IPS-NIHi11 (cell line): ENCODE measurements around the gene TMEM62.
"Not testable (repeated sequence)": the region's sequence is repeated elsewhere in the genome, so short reads cannot be mapped to it uniquely, and the experiment has no call there.

ENCODE experiments used
- DNase-seq: peaks from one replicate; pipeline ENCODE4 v3.0.0; 2012; ENCODE audit warnings: mixed read lengths, low spot score

The TMEM62 gene

DNA sequence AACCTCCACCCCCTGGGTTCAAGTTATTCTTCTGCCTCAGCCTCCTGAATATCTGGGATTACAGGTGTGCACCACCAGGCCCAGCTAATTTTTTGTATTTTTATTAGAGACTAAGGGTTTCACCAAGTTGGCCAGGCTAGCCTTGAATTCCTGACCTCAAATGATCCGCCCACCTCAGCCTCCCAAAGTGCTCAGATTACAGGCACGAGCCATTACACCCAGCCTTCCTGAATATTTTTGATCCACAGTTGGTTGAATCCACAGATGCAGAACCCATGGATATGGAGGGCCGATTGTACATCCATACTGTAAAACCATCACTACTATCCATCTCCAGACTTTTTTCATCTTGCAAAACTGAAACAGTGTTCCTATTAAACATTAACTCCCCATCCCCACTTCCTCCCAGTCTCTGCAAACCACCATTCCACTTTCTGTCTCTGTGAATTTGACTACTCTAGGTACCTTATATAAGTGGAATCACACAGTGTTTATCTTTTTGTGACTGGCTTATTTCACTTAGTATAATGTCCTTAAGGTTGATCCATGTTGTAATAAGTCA, 8.2 kb upstream of the TMEM62 start:
- DNase-seq: no peak

DNA sequence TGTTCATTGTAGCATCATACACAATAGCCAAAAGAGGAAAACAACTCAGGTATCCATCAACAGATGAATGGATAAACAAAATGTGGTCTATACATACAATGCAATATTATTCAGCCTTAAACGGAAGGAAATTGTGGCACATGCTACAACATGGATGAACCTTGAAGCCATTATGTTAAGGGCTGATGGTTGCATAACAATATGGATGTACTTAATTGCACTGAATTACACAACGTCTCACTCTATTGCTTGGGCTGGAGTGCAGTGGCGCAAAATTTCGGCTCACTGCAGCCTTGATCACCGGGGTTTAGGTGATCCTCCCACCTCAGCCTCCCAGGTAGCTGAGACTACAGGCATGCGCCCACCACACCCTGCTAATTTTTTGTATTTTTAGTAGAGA, 7.0 kb upstream of the TMEM62 start:
- DNase-seq: no peak

DNA sequence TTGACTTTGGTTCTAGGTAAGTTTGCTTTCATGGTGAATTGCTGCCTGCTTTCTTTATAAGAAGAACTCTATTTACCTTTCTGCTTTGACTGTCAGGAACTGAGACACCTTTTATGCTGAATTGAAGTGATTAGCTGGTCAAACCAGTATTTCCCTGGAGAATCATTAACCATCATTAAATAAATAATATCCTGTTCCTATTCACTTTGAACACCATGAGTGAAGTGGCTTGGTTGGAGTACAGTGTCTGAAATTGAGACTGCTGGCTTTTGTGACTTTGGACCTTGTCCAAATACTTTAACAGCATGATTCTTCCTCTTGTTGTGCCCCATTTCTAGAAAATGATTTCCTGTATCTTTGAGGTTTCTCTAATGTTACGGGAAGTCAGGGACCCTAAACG, 5.6 kb upstream of the TMEM62 start:
- no peak for DNase-seq

DNA sequence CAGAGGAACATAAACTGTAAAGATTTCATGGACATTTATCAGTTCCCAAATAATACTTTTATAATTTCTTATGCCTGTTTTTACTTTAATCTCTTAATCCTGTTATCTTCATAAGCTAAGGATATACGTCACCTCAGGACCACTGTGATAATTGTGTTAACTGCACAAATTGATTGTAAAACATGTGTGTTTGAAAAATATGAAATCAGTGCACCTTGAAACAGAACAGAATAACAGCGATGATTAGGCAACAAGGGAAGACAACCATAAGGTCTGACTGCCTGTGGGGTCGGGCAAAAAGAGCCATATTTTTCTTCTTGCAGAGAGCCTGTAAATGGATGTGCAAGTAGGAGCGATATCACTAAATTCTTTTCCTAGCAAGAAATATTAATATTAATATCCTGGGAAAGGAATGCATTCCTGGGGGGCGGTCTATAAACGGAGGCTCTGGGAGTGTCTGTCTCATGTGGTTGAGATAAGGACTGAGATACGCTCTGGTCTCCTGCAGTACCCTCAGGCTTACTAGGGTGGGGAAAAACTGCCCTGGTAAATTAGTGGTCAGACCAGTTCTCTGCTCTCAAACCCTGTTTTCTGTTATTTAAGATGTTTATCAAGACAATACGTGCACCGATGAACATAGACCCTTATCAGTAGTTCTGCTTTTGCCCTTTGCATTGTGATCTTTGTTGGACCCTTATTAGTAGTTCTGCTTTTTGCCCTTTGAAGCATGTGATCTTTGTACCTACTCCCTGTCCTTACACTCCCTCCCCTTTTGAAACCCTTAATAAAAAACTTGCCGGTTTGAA, 5.0 kb upstream of the TMEM62 start:
- not testable (repeated sequence) for DNase-seq

DNA sequence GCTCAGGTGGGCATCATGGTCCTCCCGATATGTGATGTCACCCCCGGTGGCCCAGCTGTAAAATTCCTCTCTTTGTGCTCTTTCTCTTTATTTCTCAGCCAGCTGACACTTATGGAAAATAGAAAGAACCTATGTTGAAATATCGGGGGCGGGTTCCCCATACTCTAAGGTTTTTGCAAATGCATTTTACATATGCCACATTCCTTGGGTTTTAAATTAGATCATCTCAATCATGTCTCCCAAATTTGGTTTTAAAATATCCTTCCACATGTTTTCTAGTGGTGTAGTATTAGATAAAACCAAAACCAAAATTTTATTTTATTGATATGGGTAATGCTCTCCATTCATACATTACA, 4.4 kb upstream of the TMEM62 start:
- DNase-seq: no peak

DNA sequence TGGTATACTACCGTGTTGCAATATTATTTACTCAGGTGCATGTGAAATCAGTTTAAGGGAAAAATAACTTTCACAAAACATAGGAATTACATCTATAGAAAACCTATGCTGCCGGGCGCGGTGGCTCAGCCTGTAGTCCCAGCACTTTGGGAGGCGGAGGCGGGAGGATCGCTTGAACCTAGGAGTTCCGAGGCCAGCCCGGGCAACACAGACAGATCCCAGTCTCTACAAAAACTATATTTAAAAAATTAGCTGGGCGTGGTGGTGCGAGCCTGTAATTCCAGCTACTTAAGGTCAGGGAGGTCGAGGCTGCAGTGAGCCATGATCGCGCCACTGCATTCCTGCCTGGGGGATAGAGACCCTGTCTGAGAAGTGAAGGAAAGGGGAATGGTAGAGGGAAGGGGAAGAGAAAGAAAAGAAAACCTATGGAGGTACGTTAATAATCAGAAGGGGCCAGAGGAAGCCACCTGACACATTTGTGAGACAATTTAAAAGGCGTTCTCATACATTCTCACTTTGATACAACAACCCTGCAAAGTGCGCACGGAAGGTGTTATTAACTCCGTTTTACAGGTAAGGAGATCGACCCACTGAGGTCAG, 456 bp upstream of the TMEM62 start:
- DNase-seq: no peak

DNA sequence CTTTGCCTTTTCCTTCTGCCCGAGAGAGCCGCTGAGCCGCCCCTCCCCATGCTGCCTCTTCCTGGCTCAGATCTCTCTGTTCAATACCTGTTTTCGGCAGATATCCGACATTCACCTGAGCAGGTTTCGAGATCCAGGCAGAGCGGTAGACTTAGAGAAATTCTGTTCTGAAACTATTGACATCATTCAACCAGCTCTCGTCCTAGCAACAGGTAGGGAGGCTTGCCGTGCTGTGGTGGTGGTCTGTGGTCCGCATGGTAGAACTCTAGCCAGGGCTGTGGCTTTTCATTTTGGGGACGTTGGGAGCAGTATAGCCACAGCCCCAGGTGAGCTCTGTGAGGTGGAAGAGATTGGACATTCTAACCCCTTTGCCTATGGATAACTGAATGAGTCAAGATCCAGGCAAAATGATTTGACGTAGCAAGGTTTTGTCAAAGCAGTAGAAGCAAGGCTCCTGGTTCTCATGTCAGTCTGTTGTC, 810 bp downstream of the TMEM62 start:
- peak; percentile 14 for DNase-seq

DNA sequence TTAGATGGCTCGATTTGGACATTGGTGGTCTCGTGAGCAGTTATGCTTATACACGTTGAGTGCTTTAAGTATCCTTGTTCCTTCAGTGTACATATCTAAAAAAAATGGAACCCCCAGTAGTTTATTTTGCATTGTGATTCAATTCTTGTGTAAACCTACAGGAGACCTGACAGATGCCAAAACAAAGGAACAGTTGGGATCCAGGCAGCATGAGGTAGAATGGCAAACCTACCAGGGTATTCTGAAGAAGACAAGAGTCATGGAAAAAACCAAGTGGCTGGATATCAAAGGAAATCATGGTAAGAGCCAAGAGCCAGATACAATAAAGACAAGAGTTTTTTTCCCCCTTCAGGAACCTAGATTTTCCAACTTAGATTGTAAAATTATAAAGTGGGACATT, 2.0 kb downstream of the TMEM62 start:
- peak; percentile 18 for DNase-seq

DNA sequence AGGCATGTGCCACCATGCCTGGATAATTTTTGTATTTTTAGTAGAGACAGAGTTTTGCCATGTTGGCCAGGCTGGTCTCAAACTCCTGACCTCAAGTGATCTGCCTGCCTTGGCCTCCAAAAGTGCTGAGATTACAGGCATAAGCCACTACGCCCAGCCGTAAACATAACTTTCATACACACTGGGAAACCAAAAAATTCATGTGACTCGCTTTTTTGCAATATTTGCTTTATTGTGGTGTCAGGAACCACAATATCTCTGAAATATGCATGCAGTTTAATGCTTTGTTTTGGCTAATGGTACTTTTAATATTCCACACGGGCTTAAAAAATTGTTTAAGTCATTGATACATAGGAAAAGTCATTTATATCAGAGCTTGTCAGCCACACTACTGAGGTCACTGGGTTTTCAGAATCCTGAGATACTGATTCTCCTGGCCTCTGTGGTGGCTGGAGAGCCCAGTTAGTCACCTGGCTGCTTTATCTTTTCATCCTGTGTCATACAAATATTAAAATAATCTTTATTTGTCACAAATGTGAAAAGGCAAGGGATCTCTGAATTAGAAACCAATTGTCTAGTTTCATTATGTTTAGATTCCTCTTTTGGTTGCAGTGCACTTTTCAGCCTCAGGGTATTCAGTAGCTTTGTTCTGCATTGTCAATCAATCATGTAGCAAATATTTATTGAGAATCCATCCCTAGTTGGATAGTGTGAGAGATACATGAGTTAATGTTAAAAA, 10.0 kb downstream of the TMEM62 start:
- no peak for DNase-seq

DNA sequence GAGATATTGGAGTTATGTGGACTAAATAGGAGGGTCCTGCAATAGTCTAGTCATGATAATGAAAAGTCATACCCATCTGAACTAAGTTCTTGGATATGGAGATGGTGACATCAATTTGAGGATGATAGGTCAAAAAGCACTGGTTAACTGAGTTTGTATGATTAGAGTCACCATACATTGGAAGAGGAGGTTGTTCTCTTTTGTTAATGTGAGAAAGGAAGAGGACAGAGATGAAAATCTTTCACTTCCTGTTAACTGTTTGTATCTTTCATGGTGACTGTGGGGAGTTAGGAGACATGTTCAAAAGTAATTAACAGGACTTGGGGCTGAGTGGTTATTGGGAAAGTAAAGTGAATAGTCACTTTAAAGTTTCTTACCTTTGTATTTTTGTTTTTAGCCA, 11.1 kb downstream of the TMEM62 start:
- no peak for DNase-seq

DNA sequence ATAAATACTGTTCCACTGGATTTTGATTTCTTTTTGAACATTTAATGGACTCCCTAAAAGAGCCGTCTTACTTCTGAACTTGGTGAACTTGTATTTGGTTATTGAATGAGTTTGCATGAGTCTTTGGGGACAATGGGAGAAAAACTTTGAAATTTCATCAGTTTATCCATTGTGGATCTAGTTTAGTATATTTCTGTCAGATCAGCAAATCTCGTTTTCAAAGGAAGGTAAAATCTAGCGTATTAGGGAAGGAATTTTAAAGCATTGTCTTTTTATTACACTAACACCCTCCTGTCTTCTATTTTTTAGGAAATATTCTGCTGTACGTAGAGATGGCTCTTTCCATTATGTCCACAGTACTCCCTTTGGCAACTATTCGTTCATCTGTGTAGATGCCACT, 12.8 kb downstream of the TMEM62 start:
- no peak for DNase-seq

DNA sequence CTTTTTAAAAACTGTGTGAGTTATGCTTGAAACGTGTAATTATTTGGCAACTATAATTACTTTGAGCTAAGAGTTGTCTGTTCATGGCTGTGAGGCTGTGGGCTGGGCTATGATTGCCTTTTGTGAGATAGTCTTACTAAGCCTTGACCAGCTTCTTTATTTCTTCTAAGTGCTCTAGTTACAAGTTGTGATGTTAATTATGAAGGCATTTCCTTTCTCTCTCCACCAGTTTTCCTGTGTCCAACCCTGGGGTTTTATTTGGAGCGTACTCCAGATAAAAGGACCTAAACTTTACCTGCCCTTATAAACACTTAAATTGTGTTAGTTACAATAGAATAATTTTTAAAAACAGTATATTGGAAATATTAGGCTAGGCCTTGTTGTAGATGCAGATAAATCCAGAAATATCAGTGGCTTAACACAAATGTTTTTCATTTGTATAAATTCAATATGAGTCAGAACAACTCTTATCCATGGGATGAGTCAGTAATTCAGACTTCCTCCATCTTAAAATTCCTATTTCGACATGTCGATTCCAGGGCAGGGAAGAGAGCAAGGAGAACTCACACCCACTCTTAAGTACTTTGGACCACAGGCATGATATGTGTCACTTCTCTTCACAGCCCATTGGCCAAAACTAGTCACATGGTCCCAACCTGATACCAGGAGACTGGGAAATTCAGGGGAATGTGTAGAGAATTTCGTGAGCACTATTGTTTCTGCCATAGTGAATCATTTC, 17.0 kb downstream of the TMEM62 start:
- peak; percentile 20 for DNase-seq

DNA sequence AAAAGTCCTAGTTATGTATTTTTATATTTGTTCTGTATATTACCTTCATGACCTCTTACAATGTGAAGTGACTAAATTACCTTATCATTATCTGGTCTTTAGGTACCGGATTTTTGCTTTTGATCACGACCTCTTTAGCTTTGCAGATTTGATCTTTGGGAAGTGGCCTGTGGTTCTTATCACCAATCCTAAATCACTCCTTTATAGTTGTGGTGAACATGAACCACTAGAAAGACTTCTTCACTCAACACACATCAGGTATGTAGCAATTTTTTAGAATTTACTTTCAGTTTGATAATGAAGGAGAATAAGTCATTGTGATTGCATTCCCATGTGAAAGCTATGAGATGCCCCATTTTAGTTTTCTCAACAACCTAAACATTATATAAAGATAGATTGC, 18.3 kb downstream of the TMEM62 start:
- no peak for DNase-seq

DNA sequence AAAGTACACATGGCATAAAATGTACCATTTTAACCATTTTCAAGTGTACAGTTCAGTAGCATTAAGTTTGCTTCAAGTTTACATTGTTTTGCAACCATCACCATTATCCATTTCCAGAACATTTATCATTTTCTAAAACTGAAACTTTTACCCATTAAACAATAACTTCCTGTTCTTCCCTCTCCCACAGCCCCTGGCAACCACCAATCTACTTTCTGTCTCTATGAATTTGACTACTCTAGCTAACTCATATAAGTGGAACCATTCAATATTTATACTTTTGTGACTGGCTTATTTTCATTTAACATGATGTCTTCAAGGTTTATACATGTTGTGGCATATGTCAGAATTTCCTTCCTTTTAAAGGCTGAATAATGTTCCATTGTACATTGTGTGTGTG, 19.9 kb downstream of the TMEM62 start:
- no peak for DNase-seq

DNA sequence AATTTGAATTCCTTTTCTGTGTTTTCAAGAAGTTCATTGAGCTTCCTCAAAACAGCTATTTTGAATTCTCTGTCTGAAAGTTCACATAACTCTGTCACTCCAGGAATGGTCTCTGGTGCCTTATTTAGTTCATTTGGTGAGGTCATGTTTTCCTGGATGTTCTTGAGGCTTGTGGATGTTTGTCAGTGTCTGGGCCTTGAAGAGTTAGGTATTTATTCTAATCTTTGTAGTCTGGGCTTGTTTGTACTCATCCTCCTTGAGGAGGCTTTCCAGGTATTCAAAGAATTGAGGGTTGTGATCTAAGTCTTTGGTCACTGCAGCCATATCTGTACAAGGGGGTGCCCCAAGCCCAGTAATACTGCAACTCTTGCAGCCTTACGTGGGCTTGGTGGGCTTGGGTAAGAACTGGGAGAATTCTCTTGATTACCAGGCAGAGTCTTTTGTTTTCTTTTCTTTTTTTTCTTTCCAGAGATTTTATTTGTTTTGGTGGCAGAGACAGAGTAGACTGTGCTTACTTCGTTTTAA, 32.5 kb downstream of the TMEM62 start:
- DNase-seq: no peak

DNA sequence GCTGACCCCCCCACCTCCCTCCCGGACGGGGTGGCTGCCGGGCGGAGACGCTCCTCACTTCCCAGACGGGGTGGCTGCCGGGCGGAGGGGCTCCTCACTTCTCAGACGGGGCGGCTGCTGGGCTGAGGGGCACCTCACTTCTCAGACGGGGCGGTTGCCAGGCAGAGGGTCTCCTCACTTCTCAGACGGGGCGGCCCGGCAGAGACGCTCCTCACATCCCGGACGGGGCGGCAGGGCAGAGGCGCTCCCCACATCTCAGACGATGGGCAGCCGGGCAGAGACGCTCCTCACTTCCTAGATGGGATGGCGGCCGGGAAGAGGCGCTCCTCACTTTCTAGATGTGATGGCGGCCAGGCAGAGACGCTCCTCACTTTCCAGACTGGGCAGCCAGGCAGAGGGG, 33.9 kb downstream of the TMEM62 start:
- DNase-seq: not testable (repeated sequence)

DNA sequence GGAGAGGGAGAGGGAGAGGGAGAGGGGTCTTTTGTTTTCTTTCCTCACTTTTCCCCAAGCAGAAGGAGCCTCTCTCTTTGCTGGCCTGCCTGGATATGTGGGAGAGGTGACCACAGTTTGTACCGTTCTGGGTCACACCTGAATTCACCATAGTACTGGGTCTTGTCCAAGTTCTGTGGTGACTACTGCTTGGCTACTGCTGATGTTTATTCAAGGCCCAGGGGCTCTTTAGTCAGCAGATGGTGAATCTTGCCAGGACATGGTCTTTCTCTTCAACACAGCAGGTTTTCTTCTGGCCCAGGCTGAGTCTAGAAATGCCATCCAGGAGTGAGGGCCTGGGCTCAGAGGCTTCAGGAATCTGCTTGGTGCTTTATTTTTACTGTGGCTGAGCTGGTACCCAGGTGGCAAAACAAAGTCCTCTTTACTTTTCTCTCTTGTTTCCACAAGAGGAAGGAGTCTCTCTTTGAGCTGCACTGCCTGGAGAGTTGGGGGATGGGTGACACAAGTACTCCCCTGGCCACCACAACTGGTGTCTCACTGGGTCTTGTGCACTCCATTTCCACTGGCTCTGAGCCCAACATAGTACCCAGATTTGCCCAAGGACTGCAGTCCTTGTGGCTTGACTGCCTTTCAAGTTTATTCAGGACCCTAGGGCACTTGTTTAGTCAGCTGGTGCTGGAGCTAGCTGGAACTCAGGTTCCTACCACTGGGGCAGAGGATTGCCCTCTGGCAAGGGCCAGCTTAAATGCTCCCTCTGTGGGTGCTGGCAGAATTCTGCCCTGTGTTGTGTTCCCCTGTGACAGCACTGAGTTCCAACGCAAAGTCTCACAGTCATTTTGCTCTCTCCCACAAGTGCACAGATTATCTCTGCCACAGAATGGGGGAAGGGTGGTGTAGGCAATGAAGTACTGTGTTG, 35.1 kb downstream of the TMEM62 start:
- no peak for DNase-seq

DNA sequence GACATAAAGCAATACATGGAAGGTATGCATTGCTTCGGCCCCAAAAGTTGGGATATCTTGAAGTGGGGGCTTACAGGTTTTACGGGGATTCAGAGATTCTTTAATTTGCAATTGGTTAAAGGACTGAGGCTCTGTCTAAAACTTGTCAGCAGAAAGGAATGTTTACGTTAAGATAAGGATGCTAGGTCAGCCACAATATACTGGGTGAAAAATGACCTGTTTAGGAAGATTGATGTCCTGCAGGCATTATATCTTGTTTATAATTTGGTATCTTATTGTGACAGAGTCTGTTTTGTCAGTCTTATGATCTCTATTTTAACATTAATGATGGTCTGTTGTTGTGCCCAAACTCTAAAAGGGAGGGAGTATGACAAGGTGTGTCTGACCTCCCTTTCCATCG, 36.5 kb downstream of the TMEM62 start:
- no peak for DNase-seq

DNA sequence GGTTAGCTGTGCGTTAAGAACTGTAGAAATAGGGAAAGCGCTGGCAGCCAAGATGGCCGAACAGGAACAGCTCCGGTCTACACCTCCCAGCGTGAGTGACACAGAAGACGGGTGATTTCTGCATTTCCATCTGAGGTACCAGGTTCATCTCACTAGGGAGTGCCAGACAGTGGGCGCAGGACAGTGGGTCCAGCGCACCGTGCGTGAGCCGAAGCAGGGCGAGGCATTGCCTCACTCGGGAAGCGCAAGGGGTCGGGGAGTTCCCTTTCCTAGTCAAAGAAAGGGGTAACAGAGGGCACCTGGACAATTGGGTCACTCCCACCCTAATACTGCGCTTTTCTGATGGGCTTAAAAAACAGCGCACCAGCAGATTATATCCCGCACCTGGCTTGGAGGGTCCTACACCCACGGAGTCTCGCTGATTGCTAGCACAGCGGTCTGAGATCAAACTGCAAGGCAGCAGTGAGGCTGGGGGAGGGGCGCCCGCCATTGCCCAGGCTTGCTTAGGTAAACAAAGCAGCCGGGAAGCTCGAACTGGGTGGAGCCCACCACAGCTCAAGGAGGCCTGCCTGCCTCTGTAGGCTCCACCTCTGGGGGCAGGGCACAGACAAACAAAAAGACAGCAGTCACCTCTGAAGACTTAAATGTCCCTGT, 42.4 kb downstream of the TMEM62 start:
- not testable (repeated sequence) for DNase-seq

DNA sequence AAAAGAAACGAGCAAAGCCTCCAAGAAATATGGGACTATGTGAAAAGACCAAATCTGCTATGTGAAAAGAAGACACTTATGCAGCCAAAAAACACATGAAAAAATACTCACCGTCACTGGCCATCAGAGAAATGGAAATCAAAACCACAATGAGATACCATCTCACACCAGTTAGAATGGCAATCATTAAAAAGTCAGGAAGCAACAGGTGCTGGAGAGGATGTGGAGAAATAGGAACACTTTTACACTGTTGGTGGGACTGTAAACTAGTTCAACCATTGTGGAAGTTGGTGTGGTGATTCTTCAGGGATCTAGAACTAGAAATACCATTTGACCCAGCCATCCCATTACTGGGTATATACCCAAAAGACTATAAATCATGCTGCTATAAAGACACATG, 43.8 kb downstream of the TMEM62 start:
- not testable (repeated sequence) for DNase-seq
